Measurements from ENCODE around the gene CD7. TPM values are rescaled to one million over a fixed set of nuclear protein-coding genes. Genes with fewer than 3 reads are reported as not detected.

Gene CD7
- total RNA-seq, 4 donors from 2014 or later = 0.44 to 2.2 (median 1.8) TPM; not detected in 1

- no peak for TF ChIP-seq CTCF (IDR thresholded peaks at IDR 0.05; ENCODE audit: low read depth)
Measured at GRCh38 chr17:82344175-82344907, 26.9 kb upstream of the CD7 start.

GRCh38 chr17:82343560-82343959 is 26.2 kb upstream of the CD7 start:
- TF ChIP-seq CTCF (IDR thresholded peaks at IDR 0.05; ENCODE audit: low read depth) = no peak

GRCh38 chr17:82342361-82343079 is 25.1 kb upstream of the CD7 start:
- no peak for TF ChIP-seq CTCF (IDR thresholded peaks at IDR 0.05; ENCODE audit: low read depth)

- TF ChIP-seq CTCF (IDR thresholded peaks at IDR 0.05; ENCODE audit: low read depth) = no peak
Measured at GRCh38 chr17:82339634-82340580, 22.5 kb upstream of the CD7 start.

GRCh38 chr17:82338858-82339633 is 21.6 kb upstream of the CD7 start:
- no peak for TF ChIP-seq CTCF (IDR thresholded peaks at IDR 0.05; ENCODE audit: low read depth)

GRCh38 chr17:82334622-82335394 is 17.4 kb upstream of the CD7 start:
- TF ChIP-seq CTCF (IDR thresholded peaks at IDR 0.05; ENCODE audit: low read depth) = no peak

Measured in subcutaneous adipose tissue (tissue), 4 donors.